ENCODE measurements around the gene PLVAP.

Gene PLVAP

DNA sequence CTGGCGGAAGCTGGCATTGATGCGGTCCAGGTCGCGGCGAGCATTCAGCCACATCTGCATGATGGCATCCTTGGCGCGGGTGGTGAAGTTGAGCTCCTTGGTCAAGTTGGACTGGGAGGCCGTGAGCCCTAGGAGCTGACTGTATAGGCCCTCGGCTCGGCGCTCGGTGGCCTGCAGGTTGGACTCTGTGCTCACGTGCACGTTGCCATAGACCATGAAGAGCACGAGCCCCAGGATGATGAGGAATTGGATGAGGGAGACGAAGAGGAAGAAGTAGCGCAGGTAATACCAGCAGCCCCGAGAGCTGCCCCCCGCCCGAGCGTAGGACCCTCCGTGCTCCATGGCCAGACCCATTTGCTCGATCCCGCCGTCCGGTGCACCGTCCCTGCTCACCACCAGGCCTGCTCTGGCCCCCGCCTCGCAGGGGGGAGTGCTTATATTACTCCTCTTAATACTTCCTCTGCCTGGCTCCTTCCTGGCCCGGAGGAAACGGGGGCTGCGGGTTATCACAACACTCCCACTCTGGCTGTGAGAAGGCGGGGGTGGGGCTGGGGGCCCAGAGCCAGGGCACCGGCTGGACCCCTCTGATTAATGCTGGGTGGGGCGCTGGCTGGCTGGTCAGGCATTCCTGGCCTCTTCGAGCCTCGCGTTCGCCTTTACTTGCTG, at the start of gene PLVAP:
TSS of gene PLVAP (minus strand) at position 408 of the 666 bp plus-strand sequence. CDS start at position 354, 54 bp downstream.
- H3K4me3 ChIP-seq (ENCODE audit: control insufficient read depth, low read depth, low read length), result no peak within 1 kb of the TSS
- DNase-seq (ENCODE audit: low read depth), result no peak
- TF ChIP-seq, protein P1, sequence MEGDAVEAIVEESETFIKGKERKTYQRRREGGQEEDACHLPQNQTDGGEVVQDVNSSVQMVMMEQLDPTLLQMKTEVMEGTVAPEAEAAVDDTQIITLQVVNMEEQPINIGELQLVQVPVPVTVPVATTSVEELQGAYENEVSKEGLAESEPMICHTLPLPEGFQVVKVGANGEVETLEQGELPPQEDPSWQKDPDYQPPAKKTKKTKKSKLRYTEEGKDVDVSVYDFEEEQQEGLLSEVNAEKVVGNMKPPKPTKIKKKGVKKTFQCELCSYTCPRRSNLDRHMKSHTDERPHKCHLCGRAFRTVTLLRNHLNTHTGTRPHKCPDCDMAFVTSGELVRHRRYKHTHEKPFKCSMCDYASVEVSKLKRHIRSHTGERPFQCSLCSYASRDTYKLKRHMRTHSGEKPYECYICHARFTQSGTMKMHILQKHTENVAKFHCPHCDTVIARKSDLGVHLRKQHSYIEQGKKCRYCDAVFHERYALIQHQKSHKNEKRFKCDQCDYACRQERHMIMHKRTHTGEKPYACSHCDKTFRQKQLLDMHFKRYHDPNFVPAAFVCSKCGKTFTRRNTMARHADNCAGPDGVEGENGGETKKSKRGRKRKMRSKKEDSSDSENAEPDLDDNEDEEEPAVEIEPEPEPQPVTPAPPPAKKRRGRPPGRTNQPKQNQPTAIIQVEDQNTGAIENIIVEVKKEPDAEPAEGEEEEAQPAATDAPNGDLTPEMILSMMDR (IDR thresholded peaks at IDR 0.05; ENCODE audit: control insufficient read depth, insufficient read depth, low read depth, low read length, missing control alignments), result no peak

GRCh38 chr19:17424743-17425365, 47.7 kb upstream of the PLVAP start:
- TF ChIP-seq, protein P1 (IDR thresholded peaks at IDR 0.05; ENCODE audit: control insufficient read depth, insufficient read depth, low read depth, low read length, missing control alignments), result peak; percentile 45
- no peak overlapping the region for H3K4me3 ChIP-seq (ENCODE audit: control insufficient read depth, low read depth, low read length)
- DNase-seq (ENCODE audit: low read depth), result no peak

DNA sequence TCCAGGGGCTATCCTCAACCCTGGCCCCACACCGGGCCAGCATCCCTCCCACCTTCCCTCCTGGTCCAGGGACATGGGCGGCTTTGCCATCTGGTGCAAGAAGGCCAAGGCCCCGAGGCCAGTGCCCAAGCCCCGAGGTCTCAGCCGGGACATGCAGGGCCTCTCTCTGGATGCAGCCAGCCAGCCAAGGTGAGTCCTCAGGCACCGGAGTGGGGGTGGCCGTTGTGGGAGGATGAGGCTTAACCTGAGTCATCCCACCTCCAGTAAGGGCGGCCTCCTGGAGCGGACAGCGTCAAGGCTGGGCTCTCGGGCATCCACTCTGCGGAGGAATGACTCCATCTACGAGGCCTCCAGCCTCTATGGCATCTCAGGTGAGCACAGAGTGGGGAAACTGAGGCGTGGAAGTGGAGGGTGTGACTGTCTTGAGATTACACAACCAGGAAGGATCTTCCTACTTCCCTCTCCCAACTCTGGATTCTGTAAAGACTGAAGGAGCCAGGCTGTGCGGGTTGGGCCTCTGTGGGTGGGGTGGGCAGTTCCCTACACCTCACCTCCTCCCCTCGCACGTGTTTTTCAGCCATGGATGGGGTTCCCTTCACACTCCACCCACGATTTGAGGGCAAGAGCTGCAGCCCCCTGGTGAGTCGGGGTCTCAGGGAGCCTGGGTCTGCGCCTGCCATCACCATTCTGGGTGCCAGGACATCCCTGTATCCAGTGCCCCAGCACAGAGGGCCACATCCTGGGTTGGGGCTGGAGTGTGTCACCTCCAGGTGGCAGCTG, 46.5 kb upstream of the PLVAP start:
- no peak for DNase-seq (ENCODE audit: low read depth)
- TF ChIP-seq, protein P1 (IDR thresholded peaks at IDR 0.05; ENCODE audit: control insufficient read depth, insufficient read depth, low read depth, low read length, missing control alignments), result no peak
- no peak overlapping the region for H3K4me3 ChIP-seq (ENCODE audit: control insufficient read depth, low read depth, low read length)

- TF ChIP-seq, protein P1 (IDR thresholded peaks at IDR 0.05; ENCODE audit: control insufficient read depth, insufficient read depth, low read depth, low read length, missing control alignments), result no peak
- DNase-seq (ENCODE audit: low read depth), result no peak
- no peak overlapping the region for H3K4me3 ChIP-seq (ENCODE audit: control insufficient read depth, low read depth, low read length)
Observed at GRCh38 chr19:17421942-17422341, 44.8 kb upstream of the PLVAP start.

DNA sequence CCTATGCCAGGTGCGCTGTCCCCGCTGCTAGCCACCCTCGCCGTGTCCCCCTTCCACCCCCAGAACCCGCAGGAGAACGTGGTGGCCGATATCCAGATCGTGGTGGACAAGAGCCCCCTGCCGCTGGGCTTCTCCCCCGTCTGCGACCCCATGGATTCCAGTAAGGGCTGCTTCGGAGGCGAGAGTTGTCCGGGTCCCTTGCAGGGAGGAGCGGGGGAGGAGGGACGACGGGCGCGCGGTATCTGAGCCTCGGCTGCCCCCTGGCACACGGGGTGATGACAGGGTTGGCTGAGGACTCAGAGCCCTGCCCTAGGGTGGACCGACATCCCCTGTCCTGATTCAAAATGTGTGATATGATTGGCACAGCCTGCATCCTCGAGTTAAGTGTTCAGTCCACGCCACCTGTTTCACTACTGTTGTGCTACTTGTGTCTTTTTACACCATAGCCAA, 43.4 kb upstream of the PLVAP start:
- H3K4me3 ChIP-seq (ENCODE audit: control insufficient read depth, low read depth, low read length), result peak overlapping the region; percentile 55
- no peak for DNase-seq (ENCODE audit: low read depth)
- TF ChIP-seq, protein P1 (IDR thresholded peaks at IDR 0.05; ENCODE audit: control insufficient read depth, insufficient read depth, low read depth, low read length, missing control alignments), result no peak

DNA sequence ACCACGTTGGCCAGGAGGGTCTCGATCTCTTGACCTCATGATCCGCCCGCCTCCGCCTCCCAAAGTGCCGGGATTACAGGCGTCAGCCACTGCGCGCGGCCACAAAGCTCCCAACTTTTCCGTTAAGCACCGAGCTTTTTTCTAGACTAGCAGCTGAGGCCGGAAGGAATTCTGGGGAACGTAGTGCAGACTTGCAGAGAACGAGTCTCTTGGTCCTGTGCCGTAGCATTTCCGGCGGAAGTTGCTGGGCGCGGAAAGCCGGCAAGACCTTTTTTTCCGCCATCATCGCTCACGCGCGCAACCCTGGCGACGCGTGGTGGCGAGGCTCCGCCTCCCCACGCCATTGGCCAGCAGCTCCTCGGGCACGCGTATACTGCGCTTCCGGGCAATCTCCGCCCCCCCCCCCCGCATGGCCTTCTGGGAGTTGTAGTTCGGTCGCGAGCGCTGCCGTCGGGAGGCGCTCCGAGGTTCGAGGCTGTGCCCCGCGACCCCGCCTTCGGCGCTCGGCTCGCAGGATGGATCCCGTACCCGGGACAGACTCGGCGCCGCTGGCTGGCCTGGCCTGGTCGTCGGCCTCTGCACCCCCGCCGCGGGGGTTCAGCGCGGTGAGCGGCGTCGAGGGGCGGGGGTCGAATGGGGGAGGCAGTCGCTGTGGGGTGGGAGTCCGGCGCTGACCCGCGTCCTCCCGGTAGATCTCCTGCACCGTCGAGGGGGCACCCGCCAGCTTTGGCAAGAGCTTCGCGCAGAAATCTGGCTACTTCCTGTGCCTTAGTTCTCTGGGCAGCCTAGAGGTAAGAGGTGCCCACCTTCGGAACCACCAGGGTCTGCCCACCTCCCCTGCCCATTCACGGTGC, 42.7 kb upstream of the PLVAP start, which contains the start of gene MVB12A:
TSS of gene MVB12A (plus strand) at position 427 of the 854 bp plus-strand sequence. CDS start at position 516, 89 bp downstream.
- H3K4me3 ChIP-seq (ENCODE audit: control insufficient read depth, low read depth, low read length), result peak within 1 kb of the TSS; percentile 55
- DNase-seq (ENCODE audit: low read depth), result peak; percentile 96
- TF ChIP-seq, protein P1 (IDR thresholded peaks at IDR 0.05; ENCODE audit: control insufficient read depth, insufficient read depth, low read depth, low read length, missing control alignments), result no peak
